NT2/D1 (cell line): Measurements from ENCODE around the gene DEDD2.

Experiments
- YY1 ChIP-seq: IDR thresholded peaks from 2 replicates; pipeline ENCODE4 v1.6.1; 2011; ENCODE audit not compliant: insufficient read length, insufficient read depth
- ZNF274 ChIP-seq: IDR thresholded peaks from 2 replicates; pipeline ENCODE4 v1.6.1; 2011; ENCODE audit warnings: mild to moderate bottlenecking, low read depth, low read length

DNA sequence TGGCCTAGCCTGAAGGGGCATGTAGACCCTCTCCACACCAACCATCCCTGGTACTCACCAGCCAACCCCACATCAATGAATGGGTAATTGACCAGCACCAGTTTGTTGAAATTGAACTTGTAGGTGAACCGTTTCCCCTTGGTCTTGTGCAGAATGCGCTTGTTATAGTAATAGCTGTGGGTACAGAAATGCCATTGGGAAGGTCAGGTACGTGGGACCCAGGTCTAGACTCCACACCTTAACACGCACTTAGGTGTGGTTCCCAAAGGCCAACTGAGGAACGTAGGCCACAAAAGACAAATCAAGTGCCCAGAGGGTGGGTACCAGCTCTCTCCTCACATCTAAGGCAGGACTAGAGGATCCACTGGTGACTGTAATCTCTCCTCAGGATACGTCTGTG, 32.3 kb upstream of the DEDD2 start:
- TF ChIP-seq ZNF274 (no peak), YY1 (no peak)
